Fibroblast of peridontal ligament (primary cell): ENCODE results near the gene SYT6.
A peak's percentile ranks its signal among the peaks of the same experiment; 100 is the strongest.

Source experiments
- DNase-seq: peaks from one replicate; pipeline ENCODE4 v3.0.0-alpha.2; 2010; ENCODE audit errors: extremely low read depth

The SYT6 gene

DNA sequence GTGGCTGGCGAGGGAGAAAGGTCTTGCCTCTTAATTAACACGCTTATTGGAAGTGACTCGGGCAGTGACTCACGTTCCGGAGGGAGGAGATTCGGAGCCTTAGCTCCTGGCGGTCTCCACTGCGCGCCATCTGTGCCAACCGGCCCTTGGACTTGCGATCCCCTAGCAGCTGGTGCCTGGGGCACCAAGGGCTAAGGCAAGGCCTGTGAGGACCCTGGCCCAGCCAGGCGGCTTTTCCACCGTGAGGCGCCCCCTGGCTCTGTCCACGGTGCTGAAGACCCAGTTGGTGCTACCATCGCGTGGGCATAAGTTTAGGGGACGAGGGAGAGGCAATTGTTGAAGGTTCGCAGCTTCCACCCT is 1.3 kb upstream of the SYT6 start:
- peak; percentile 15 for DNase-seq

DNA sequence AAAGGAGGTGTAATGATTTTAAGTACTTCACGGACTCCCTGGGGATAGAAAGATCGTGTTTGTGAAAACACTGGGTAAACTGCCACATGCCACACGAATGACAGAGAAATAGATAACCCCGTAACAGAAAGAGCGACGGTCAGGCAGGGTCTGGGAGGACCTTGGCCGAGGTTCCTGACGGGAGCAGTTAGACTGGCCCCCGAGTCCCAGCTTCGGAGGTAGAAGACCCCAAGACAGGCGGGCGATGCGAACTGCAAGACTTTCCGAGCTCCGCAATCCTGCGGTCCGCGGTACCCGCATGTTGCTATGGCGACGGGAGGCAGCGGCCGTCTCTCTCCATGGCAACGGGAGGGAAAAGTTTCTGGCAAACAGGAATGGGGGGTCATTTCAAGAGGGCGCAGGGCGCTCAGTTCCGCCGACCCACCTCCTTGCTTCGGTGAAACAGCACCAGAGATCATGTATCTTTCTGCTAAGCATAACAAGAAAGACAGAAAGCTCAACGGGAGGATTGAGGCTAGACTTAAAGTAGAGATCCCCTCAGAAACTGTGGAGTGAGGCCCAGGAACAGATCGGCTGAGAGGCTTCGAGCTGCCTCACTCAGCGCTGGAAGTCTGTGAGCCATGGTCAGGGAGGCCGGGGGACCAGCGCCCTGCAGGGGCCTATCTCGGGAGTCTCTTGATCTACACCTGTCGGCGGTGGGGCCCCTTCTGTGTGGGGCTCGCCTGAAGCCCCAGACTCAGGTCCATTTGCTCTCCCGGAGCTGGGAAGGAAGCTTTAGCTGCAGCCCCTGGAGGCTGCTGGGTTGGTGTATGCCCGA is 685 bp upstream of the SYT6 start:
- peak; percentile 29 for DNase-seq

DNA sequence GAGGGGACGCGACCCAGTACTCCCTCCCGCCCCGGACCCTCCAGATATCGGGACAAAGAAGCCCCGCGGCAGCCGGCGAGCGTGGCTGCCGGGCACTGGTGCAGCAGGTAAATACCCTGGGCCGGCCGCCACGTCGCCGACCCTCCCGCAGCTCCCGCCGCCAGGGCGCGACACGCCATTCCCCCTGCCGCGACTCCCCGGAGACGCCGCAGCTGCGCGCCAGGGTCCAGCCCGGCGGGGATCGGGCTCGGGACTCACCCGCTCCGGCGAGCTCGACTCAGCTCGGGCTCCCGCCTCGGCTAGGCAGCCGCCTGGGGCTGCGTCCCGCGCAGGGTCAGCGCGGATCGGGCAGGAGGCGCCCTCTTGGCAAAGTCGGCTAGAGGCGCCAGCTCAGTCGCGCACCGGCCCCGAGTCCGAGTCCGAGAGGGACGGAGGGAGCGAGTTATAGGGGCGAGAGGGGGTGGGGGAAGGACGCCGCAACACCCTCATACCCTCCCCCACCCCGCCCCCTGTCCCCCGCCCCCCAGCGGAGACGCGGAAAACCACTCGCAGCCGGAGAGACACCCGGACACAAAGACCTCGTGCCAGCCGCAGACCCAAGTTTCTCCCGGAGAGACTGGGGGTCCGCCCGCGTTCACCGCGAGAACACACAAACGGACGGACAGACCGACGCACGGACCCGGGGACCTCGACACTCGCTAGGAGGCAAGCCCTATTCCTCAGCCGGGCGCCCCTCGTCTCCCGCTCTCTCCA is 985 bp downstream of the SYT6 start:
- DNase-seq: peak; percentile 13

DNA sequence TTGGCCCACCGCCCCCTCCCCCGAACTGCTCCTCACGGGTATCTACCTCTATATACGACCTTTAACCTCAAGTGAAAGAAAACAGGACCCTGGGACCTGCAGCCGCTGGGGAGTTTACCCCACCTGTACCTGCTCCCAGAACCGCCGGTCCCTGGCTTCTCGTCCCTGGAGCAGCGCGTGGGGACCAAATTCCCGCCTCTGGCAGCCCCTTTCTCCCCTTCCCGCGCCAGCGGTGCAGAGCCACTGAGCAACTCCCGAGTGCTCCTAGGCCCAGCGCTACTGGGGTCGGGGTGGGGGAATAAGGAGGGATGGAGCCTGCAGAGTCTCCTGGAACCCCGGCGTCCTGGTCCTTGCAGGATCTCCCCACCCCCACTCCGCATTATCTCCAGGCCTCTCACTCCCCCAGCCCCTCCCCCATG is 1.6 kb downstream of the SYT6 start:
- DNase-seq: no peak

DNA sequence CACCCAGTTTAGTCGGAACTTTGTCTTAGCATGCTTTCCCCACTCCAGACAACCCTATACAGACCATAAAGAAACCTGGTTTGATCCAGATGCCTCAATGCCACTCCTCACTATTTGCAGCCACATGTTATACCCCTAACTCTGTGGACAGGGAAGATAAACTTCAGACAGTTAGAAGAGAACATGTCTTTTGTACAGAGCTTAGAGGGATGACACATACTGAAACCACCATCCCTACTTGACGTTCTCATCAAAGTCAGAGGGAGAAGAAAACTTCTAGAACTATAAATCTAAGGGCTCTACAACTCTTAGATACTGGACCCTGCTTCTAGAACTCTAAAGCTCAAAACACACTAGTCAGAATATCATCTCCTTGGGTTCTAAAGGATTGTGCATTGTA is 3.7 kb downstream of the SYT6 start:
- DNase-seq: no peak

DNA sequence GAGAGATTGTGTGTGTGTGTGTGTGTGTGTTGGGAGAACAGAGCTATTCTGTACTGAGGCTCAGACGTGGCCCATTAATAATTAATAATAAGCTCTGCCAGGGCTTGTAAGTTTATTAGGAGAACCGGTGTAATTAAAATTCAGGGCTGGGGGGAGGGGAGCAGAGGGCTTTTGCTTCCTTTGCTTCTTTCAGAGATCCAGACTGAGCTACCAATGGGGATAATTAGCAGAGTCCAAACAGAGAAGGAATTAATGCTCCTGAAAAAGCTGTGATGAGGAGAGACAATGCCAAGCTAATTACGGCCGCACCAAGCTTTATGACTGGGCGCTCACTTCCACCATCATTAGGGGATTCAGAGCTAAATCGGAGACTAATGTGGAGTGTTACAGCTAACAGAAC is 4.5 kb downstream of the SYT6 start:
- no peak for DNase-seq

DNA sequence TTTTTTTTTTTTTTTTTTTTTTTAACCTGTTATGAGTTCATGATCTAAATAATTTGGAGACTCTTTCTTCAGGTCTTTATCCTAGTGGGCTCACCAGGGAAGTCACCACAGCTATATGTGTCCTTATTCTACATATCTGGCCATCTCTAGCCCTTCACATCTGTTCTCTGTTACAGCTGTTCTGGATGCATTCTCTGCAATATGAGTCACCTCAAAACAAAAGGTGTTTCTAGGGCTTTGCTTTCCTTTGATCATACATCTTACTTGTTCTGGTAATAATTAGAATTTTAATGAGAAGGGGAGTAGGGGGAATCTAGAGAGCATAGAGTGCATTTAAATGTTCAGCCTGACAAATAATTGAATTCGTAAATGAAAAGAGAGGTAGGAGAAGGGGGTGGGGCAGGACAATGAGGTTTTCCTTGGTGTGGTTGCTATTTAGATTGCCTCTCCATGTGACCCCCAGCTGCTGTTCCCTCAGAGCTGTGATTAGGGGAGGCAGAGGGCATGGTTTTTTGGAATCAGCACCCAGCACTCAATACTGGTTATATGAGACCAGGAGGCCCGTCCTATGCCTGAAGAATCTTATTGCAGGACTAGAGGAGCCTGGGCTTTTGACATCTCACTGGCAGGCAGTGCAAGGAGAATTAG is 8.0 kb downstream of the SYT6 start:
- DNase-seq: no peak

DNA sequence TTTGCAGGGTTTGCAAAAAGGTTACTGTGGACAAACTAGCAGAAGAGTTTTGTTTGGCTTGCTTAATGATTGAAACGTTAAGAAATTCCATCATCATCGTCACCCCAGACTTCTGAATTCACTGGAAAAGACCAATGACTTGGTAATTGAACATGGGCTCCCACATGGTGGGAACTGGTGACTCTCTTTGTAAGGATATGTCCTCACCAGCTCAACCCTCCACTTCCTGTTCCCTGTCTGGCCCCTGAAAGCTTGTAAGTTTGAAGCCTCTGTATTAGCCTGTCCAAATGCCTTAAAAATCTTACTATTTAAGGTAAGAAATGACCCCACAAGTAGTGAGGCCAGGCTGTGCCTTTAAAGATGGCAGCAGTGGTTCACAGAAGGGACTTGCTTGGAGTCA is 9.7 kb downstream of the SYT6 start:
- no peak for DNase-seq

DNA sequence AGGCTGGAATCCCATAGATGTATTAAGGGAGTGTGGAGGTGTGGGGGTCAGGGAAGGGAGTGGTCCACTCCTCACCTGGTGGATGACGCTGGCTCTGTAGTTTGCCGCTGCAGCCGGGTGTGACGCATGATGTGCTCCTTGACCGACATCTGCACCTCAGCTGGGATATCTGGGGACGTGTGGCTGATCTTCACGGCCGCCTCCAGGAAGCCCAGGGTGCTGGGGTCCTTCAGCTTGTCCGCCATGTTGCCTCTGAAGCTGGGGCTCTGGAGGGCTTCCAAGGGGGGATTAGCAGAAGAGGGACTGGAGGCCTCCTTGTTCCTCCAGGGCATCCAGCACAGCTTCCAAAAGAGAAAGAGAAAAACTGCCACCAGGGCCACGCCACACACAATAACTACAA is 14.1 kb downstream of the SYT6 start:
- no peak for DNase-seq

DNA sequence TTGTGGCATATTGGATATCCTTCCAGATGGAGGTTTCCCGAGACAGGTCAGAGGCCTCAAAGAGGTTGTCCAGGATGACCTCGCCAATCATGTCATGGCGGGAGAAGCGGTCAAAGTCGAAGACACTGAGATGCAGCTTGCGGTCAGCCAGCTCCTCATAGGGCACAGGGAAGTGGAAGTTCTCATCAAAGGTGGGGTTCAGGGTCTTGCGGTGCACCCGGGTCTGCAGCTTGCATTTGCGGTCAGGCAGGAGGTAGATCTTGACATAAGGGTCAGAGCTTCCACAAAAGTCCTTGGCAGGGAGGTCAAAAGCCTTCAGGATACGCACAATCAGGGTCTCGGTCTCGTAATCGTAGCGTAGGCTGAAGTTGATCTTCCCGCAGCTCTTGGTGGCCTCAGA is 16.2 kb downstream of the SYT6 start:
- no peak for DNase-seq

DNA sequence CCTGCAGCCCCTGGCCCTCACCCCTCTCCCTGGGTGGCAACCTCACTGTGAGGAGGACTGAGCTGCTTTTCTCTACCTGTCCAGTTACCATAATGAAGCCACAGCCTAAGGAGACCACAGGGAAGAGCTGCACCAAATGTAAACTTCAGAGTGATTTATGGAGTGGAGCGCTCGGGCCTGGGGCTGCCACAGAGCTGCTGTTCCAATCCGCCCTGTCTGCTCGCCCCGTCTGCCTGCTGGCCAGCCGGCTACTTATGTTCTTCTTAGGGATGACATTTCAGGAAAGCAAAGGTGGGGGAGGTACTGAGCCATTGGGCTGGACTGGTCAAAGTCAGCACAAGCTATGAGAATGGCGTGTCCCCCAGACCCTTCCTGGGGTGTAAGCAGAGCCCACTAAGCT is 17.9 kb downstream of the SYT6 start:
- DNase-seq: no peak

DNA sequence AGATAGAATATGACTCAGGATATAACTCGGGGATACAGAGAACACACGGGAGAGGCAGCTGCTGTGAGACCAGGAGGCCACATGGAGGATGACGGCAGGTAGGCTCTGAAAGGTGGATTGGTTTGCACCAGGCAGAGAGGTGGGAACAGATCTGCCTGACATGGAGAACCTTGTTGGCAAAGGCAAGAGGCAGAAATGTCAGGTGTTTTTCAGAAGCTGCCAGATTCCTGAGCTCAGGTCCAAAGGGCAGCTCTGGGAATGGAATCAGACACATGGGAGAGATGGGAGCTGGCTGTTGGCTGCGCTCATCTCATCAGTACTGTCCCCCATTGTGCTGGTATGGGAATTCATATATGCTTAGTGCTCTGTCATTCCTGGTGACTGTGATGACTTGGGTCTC is 19.2 kb downstream of the SYT6 start:
- DNase-seq: no peak

DNA sequence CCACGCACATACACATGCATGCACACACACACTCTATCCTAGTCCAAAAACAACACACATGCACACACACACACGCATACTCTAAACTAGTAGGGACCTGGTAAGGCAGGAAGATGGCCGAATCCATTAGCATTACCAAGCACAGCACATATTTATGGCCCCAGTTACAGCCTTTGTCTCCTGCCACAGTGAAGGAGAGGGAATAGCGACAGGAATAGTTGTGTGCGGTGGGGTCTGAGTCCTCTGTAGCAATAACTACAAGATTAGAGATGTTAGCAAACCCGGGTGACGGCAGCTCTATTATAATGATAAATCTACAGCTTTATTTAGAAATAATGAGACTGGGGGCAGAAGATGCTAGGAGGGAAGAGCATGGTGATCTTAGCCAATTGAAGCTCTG is 20.5 kb downstream of the SYT6 start:
- no peak for DNase-seq

DNA sequence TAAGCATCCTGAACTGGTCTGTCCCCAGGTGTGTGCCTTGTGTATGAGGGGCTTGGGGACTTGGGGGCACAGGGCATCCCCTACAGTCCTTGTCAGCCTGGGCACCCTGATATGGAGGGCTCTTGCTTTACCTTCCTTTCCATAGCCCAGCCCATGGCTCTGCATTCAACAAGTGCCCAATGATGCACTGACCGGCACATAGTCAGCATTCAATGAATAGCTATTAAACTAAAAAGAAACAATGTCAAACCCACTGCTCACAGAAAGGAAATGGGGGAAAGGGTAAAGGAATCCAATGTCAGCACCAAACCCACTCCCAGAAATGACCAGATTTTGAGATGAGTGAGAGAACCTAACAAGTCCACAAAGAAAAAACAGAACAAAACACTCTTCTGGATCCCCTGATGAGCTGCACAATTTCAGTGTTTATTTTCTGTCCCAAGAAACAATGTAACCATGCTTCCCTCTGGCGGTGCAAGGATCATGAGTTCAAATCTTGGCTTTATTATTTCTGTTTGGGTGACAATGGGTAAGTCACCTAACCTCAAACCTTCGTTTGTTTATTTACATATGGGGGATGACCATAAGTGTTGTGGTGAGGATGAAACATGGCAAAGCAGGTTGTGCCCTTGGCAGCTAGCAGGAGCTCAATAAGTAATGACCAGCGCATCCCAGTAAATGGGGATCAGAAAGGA is 22.0 kb downstream of the SYT6 start:
- peak; percentile 25 for DNase-seq

DNA sequence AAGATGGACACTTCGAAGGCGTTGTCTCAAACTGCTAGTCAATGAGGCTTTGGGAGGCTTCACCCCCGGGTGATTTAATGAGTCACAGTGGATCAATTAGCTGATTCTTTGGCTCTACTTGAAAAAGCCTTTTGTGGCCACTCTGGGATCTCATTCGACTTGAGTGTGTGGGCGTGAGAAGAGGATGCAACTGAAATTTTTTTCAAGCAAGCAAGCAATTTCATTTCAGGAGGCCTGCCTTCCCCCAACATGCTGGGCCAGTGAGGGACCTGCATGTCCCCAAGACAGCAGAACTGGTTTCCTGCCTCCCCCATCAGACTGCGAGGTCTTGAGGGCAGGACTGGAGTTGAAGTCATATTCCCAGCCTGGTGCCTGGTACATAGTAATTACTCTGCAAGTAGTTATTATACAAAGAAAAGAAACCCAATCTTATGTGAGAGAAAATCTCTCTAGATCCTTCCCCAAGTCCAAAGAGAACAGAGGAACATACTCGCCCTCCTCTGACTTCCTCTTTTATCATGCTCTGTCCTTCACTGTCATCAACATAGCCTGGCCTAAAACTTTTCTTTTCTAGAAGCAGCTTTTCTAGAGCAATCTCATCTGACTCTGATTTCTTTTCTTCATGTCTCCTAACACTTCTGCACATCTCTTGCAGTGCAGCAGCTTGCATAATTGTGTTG is 22.7 kb downstream of the SYT6 start:
- no peak for DNase-seq

DNA sequence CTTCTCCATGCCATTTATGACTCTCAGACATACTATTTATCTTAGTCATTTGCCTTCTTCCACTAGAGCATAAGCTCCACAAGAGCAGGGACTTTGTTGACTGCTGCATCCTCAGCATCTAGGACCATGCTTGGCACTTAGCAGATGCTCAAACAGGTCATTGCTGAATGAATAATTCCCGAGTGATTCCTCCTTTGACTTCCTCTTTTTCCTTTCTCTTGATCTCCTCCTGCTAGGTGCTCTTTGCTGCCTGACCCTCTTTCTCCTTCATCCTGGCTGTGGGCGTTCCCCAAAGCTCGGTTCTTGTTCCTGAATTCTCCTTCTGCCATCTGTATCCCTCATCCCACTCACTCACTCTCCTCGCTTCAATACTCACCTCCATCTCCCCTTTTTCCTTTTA is 23.5 kb downstream of the SYT6 start:
- no peak for DNase-seq

DNA sequence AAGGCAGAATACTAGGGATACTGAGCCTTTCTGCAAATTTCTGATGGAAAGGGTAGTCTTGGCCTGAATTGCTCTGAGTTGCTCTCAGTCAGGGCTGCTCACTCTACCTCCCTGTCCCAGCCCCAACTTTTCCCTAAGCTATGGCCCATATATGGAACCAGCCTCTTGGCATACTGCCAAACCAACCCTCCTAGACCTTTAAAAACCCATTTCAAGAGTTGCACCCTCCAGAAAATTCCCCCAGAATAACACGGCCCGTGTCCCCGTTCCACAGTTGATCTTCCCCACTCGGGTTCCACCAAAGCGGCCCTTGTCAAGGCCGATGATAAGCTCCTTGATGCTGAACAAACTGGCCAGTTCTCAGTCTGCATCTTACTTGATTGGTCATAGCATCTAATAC is 25.4 kb downstream of the SYT6 start:
- DNase-seq: no peak

DNA sequence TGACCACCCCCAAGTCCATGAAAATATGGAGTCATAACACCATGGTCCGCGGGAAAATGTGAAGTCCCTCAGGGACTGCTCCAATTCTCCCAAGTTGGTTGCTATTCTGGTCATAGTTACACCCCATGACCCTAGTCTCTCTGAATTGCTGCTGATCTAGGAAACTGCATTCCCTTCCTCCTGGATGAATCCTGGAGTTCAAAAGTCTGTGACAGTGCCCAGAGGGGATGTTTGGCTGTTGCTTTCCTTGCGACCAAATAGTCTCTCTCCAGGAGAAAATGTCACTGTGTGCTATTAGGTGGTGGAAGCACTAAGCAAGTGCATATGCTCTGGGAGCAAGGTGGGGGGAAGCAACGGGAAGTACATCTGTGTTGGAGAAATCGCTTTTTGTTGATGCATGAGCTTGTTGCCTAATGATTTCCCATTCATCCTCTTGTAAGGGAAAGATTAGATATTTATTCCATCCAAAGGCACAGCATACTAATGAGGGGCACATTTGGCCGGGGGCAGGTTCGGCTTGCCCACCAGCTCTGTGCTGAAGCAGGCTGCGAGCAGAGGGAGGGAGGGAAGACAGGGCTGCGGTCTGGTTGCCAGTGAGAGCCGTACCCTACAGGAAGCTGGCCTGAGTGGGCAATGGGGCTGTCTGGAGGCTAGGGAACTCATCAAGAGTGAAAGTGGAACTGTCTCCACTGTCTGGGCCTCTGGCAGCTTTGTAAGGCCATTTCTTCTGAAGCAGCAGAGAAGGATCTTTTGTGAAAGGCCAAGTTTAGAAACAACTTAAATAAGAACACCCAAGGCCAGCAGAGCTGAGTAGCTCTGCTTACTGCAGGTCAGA is 27.2 kb downstream of the SYT6 start:
- no peak for DNase-seq

DNA sequence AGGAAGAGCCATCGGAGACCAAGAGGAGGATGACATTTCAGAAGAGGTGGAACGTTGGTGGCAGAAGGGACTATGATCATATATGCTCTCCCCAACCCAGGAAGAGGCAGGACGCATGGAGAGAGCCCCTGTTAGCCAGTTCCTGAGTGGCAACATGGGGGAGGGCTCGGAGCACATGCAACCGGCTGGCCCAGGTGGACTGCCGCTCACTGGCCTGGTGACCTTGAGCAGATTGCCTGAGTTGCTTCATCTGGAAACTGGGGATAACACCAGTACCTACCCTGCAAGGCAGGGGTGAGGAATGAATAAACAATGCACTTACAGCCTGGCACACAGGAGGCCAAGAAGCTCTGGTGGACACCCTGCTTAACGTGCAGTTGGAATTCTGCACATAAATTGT is 29.0 kb downstream of the SYT6 start:
- DNase-seq: no peak

DNA sequence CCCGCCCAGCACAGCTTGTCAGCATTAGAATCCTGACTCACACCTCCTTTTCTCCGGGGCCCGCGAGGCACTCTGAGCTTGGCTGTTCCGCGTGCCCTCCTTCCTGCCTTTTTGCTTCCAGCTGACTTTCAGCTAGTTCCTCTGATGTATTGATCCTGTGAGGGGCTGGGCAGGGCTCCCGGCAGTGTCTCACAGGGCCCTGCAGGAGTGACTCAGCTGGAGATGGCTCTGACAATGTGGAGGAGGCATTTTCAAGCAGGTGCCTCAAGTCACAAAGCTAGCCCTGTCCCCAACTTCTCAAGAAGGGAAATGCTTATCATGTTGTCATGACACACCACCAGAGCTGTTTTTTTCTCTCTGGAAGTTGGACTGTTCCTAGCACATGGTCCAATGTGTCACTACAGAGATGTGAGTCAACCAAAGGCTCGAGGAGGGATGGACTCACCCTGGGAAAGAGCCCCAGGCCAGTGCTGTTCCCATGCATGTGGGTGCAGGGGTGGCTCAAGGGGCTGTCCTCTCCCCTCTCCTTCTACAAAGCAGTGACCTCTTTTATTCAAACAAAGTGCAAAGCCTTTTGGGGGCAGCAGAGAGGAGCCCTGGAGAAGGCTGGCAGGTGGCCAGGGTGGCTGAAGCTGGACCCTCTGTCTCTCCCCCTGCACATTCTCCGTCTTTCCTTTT is 30.6 kb downstream of the SYT6 start:
- DNase-seq: no peak
